Stimulated activated CD8-positive, alpha-beta memory T cell treated with anti-CD3 and anti-CD28 coated beads, Interleukin-12 subunit alpha, Interleukin-12 subunit beta, amount 100 ng/mL, for 24 hours (primary cell): ENCODE data around the gene OR2H1.

Source experiments
- DNase-seq: peaks from one replicate; pipeline ENCODE4 v3.0.0-alpha.2; 2020; ENCODE audit errors: extremely low read depth

The OR2H1 gene

GRCh38 chr6:29510202-29510601, 53.2 kb downstream of the OR2H1 start:
- no peak for DNase-seq

GRCh38 chr6:29510746-29511300, 53.9 kb downstream of the OR2H1 start:
- no peak for DNase-seq
